A204.1 (cell line): Measurements from ENCODE around the gene TBC1D7.

Experiments used
- FAIRE-seq: peaks from 2 replicates; lab custom pipeline; 2012; peaks lifted over from hg19 to GRCh38; lab: Jason Lieb, UNC

Gene TBC1D7

DNA sequence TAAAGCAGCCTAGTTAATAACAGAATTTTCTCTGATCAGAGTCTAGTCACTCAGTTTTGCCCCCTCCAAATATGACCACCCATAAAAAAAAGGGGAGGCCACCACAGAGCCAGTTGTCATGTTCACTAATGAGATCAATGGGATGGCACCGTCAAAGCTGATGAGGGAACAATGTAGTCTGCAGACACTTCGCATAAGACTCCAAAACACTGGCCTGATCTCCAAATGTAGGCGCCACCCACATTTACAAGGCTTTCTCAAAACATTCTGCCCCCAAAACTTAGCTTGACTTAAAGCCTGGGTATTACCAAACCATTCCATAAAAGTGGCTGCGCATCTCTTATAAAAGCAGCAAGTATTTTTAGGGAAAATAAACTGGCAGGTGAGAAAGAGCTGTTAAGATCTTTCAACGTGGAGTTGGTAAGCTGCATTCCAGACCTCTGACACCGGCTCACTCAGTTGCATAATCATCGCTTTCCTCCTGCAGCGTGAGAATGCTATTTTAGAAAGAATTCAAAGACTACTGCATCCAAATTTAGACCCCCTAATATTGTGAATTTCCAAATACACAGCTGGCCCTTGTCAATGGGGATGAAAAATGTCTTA lies 59.3 kb downstream of the TBC1D7 start:
- FAIRE-seq = no peak

DNA sequence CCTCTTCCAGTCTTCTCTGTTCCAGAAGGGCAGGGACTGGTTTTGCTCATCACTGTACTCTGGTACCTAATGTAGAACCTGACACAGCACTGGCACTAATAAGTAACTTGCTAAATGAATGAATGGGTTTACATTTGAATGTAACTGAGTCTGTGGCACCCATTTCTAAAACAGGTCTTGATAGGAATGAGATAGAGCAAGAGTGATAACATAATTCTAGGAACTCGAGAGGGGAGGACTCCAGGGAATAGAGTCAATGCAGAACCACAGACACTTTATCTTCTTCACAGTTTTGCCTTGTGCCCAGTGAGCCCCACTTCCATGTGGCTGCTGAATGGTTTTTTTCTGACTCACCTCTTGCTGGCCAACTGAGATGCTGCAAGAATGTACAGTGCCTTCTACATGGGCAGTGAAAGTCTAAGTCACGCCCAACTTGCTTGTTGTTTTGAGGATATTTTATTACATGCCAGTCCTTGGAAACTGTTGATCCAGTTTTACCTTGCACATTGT lies 61.1 kb downstream of the TBC1D7 start:
- no peak for FAIRE-seq

DNA sequence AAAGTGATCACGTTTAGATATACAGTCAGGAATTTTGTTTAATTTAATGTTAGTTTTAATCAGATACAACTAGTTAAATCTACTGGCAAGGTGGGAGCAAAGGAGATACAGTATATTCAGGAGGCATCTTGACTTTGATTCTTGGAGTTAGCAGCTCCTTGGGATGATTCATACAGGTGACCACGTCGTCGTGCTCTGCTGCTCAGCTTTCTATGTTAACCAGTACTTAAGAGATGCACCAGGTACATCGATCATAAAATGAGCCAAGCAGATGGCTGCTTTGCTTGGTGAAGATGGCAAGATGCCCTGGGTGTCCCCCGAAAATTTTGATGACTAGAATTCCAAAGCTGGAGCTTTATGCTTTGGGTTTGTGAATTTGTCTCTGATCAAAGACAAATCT lies 64.7 kb downstream of the TBC1D7 start:
- FAIRE-seq = no peak

DNA sequence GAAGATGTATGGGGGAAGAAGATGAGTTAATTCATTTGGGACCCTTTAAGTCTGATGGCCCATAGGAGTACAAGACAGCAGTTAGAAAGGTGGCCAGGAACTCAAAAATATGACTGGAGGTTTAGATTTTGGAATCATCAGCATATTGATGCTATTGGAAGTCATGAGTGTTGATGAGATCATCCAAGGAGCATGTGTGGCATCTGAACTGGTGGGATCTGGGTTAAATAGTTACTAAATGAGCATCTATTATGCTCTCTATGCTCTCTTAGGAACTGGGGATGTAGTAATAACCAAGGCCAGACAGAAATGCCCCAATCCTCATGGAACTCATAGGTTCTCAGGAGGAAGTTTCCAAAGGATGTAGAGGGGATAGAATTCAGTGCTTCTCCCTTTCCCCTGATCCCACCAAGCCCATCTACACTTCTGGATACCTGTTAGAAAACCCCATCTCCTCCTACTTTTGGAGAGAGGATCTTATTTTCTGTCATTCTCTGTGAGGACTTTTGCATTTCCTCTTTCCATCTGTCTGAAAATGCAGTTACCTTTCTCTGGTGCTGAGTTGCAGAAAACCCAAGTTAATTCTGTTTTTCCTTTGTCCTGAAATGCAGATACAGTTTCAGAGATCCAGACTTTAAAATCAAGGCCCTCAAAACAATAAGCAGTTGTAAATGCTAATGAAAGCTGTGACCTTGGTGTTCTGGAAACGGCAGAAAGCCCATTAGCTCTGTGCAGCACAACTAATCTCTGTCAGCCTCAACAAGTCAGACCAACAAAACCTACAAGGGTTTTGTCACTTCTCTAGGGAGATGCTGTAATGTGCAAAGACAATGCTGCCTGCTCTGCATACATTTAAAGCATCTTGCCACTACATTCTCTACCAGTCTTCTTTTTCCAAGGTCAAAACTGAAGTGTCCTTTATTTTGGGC lies 65.8 kb downstream of the TBC1D7 start:
- FAIRE-seq = no peak

DNA sequence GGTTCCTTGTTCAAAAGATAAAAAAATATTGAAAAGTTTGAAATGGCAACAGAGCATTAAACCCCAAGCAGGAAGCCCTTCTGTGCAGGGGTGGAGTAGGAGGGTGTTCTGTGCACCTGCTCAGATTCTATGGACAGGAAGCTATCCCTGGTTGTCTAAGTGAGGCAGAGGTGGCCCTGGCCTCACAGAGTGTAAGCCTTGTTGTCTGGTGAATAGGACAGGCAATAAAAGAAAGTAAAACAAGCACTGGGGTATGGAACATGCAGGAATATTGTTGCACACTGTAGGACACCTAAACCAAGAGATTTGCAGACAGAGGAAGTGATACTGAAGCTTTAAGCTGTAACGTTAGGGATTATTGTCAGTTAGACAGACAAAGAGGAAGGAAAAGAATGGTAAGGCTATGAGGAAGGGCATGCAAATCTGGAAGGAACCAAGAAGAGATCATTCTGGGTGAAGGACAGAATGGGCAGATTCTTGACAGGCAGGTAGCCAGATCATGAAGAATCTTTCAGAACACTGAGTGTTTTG lies 66.8 kb downstream of the TBC1D7 start:
- no peak for FAIRE-seq

DNA sequence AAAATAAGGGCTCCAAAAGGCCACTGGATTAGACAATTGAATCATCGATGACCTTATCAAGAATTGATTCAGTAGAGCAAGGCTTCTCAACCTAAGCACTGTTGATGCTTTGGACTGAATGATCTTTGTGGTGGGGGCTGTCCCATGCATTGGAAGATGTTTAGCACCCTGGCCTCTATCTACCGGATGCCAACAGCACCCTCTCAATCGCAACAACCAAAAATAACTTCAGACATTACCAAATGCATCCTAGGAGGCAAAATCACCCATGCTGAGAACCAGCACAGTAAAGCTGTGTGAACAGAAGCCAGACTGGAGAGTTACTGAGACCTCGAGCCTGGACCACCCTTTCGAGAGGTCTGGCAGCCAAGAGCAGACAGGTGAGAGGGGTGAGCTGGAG lies 67.5 kb downstream of the TBC1D7 start:
- FAIRE-seq = no peak

DNA sequence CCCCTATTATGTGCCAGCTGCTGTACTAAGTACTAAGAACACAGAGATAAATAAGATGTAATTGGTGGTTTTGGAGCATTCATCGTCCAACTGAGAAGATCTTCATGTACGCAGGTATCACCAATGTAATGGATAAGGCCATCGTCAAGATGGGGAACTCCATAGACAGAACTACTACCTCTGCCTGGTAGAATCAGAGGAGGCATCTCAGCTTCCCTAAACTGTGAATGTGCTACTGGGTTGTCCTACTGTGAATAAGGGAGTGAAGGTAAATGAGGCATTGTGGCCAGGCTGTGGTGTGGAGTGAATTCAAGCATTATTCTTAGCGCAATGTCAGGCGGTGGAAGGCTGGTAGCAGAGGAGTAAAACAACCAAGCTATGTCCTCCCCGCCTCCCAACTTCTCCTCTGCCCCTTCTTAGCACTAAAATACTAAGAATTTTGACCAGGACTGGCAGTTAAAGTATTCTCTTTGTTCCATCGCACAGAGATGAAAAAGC lies 68.2 kb downstream of the TBC1D7 start:
- no peak for FAIRE-seq

DNA sequence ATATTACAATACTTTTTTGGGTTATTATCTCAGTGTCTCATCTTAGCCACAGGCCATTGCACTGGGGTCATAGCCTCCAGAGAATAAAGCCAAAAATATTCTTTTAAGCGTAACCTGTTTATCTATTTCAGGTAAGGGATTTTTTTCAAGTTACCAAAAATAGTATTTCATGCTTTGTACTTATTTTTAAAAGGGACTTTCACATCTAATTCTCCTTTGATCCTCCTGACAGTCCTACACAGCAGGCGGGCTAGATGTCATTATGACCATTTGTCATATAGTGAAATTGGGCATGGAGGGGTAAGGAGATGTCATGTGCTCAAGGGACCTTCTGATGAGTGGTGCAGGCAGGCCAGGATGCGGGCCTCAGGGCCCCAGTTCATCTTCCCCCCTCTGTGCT lies 68.9 kb downstream of the TBC1D7 start:
- no peak for FAIRE-seq

DNA sequence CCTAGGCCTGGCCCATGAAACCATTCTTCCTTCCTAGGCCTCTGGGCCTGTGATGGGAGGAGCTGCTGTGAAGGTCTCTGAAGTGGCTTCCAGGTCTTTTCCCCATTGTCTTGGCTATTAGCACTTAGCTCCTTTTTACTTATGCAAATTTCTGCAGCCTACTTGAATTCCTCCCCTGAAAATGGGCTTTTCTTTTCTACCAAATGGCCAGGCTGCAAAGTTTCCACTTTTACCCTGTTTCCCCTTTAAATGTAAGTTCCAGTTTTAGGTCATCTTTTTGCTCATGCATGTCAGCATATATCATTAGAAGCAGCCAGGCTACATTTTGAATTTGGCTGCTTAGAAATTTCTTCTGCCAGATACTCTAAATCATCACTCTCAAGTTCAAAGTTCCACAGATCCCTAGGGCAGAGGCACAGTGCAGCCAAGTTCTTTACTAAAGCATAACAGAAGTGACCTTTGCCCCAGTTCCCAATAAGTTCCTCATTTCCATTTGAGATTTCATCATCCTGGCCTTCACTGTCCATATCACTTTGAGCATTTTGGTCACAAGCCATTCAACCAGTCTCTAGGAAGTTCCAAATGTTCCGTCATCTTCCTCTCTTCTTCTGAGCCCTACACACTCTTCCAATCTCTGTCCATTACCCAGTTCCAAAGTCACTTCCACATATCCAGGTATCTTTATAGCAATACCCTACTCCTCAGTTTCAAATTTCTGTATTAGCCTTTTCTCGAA lies 71.9 kb downstream of the TBC1D7 start:
- no peak for FAIRE-seq
